ENCODE data around the gene VWC2L. TPM values are rescaled to one million over a fixed set of nuclear protein-coding genes. Genes with fewer than 3 reads are reported as not detected.

Gene VWC2L
- total and polyA plus RNA-seq, 12 donors, result not detected

DNA sequence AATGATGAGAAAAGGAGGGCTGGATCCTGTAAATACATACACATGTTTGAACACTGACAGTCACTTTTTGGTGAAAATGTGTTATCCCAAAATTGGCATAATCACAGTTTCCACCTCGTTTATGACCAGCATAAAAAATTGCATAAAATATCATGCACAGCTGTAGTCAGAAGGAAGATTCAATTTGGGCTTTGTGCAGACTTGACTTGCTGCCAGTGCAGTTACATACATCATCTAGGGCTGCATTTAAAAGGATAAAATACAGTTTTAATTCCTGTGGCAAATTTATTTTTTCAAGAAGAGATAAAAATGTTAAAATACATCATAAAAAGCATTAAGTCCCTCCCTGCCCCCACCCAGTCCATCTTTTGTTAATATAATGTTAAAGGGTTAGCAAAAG lies 103.8 kb downstream of the VWC2L start:
- 27 to 44% methylated on average over 1 of the region's 1 CpG for WGBS, 2 donors
- Histone ChIP-seq H3K27ac (no peak overlapping the region), H3K27me3 (no peaks in the 10 kb centered on the region), H3K4me3 (no peak overlapping the region), H3K36me3 (no peaks in the 10 kb centered on the region), H3K9me3 (no peaks in the 10 kb centered on the region), H3K4me1 (no peaks in the 10 kb centered on the region)
- ATAC-seq (no peak), DNase-seq (no peak)
- no peak for TF ChIP-seq CTCF (IDR thresholded peaks at IDR 0.05)
- intact Hi-C loops (cut with DNase I), result no loop called here

- WGBS, 2 donors, result 43 to 53% methylated on average over 4 of the region's 4 CpGs
- DNase-seq (no peak), ATAC-seq (no peak)
- no peak overlapping the region for H3K27ac ChIP-seq
- H3K4me3 ChIP-seq, result no peak overlapping the region
- no peaks in the 10 kb centered on the region for H3K9me3 ChIP-seq
- intact Hi-C loops (cut with DNase I), result no loop called here
- H3K36me3 ChIP-seq, result no peaks in the 10 kb centered on the region
- TF ChIP-seq CTCF (IDR thresholded peaks at IDR 0.05), result no peak
- no peaks in the 10 kb centered on the region for H3K4me1 ChIP-seq
- no peaks in the 10 kb centered on the region for H3K27me3 ChIP-seq
Measured at GRCh38 chr2:214515111-214515510, 104.3 kb downstream of the VWC2L start.

GRCh38 chr2:214519258-214519818 lies 108.5 kb downstream of the VWC2L start:
- Histone ChIP-seq H3K27ac (no peak overlapping the region), H3K4me1 (no peaks in the 10 kb centered on the region), H3K27me3 (no peaks in the 10 kb centered on the region), H3K36me3 (no peaks in the 10 kb centered on the region), H3K9me3 (no peaks in the 10 kb centered on the region), H3K4me3 (no peak overlapping the region)
- TF ChIP-seq CTCF (IDR thresholded peaks at IDR 0.05), result no peak
- 86 to 91% methylated on average over 5 of the region's 5 CpGs for WGBS, 2 donors
- DNase-seq (no peak), ATAC-seq (no peak)
- intact Hi-C loops (cut with DNase I), result no loop called here

DNA sequence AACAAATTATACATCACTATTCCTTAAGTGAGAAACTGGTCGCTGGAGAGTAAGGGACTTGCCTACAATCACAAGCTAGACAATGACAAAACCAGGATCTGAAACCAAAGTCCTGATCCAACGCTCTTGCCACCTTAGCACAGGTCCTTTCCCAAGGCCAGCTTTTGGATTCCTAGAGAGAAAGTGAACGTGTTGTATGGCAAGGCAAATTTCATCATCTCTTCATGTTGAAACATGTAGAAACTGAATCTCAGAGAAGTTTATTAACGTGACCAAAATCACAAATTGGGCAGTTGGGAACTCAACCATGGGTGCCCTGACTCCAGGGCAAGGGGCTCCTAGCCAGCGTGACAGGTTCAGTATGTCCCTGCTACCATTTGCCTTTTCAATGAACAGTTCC lies 118.2 kb downstream of the VWC2L start:
- no peaks in the 10 kb centered on the region for H3K9me3 ChIP-seq
- intact Hi-C loops (cut with DNase I), result no loop called here
- no peak for ATAC-seq
- no peak overlapping the region for H3K27ac ChIP-seq
- no peaks in the 10 kb centered on the region for H3K4me1 ChIP-seq
- 85% methylated on average over 5 of the region's 5 CpGs for whole genome bisulfite sequencing, 2 donors
- no peak overlapping the region for H3K4me3 ChIP-seq
- no peaks in the 10 kb centered on the region for H3K36me3 ChIP-seq
- TF ChIP-seq CTCF (IDR thresholded peaks at IDR 0.05), result no peak
- DNase-seq, result no peak
- H3K27me3 ChIP-seq, result no peaks in the 10 kb centered on the region
